Nephron progenitor cell (in vitro differentiated cells): Measurements from ENCODE around the gene VPS13D.

Experiments used
- DNase-seq: peaks from one replicate; pipeline ENCODE4 v3.0.0; 2021
- H3K27ac Mint-ChIP-seq: 2 replicates; pipeline ENCODE4 v1.8.0; 2021; ENCODE audit warnings: mild to moderate bottlenecking, moderate library complexity, mixed read lengths
- H3K27me3 Mint-ChIP-seq: 2 replicates; pipeline ENCODE4 v1.8.0; 2021; ENCODE audit warnings: mild to moderate bottlenecking, low read depth, mixed read lengths; ENCODE audit not compliant: poor library complexity
- H3K36me3 Mint-ChIP-seq: 2 replicates; pipeline ENCODE4 v1.8.0; 2021; ENCODE audit warnings: low read depth, mixed read lengths
- H3K4me1 Mint-ChIP-seq: 2 replicates; pipeline ENCODE4 v1.8.0; 2021; ENCODE audit warnings: mixed read lengths
- H3K4me3 Mint-ChIP-seq: 2 replicates; pipeline ENCODE4 v1.8.0; 2021; ENCODE audit warnings: mild to moderate bottlenecking, moderate library complexity, mixed read lengths
- H3K9me3 Mint-ChIP-seq: 2 replicates; pipeline ENCODE4 v1.8.0; 2021; ENCODE audit warnings: mild to moderate bottlenecking, moderate library complexity, mixed read lengths
- CTCF ChIP-seq: fragments of 200-600 bp; sonication (generic); IDR thresholded peaks from 2 replicates; pipeline ENCODE4 v1.5.0; 2021; ENCODE audit warnings: antibody characterized with exemption

Gene VPS13D

GRCh38 chr1:12457771-12458170 is 227.9 kb downstream of the VPS13D start:
- Mint-ChIP-seq H3K4me1 (peaks cover 67% of the 10 kb centered on the region), H3K27ac (no peak overlapping the region), H3K4me3 (no peak overlapping the region), H3K36me3 (peaks cover 6% of the 10 kb centered on the region), H3K27me3 (peaks cover 5% of the 10 kb centered on the region), H3K9me3 (no peaks in the 10 kb centered on the region)
- no peak for DNase-seq
- TF ChIP-seq CTCF: no peak

- Mint-ChIP-seq H3K27me3 (peaks cover 5% of the 10 kb centered on the region), H3K4me1 (peaks cover 66% of the 10 kb centered on the region), H3K27ac (no peak overlapping the region), H3K9me3 (no peaks in the 10 kb centered on the region), H3K36me3 (peaks cover 13% of the 10 kb centered on the region), H3K4me3 (no peak overlapping the region)
- no peak for DNase-seq
- no peak for TF ChIP-seq CTCF
Measured at GRCh38 chr1:12458571-12458970, 228.7 kb downstream of the VPS13D start.

- peaks cover 5% of the 10 kb centered on the region for H3K27me3 Mint-ChIP-seq
Measured at GRCh38 chr1:12460121-12460520, 230.3 kb downstream of the VPS13D start.

GRCh38 chr1:12460911-12461621 is 231.2 kb downstream of the VPS13D start:
- no peaks in the 10 kb centered on the region for H3K9me3 Mint-ChIP-seq
- H3K4me1 Mint-ChIP-seq: peaks cover 67% of the 10 kb centered on the region
- peaks cover 26% of the 10 kb centered on the region for H3K36me3 Mint-ChIP-seq
- DNase-seq: no peak
- H3K27ac Mint-ChIP-seq: peak overlapping the region; percentile 92
- H3K4me3 Mint-ChIP-seq: peak overlapping the region; percentile 8
- TF ChIP-seq CTCF: no peak
- H3K27me3 Mint-ChIP-seq: peaks cover 5% of the 10 kb centered on the region

More at GRCh38 chr1:12460121-12460520, 230.3 kb downstream of the VPS13D start:
- no peak overlapping the region for H3K4me3 Mint-ChIP-seq
- H3K36me3 Mint-ChIP-seq: peaks cover 20% of the 10 kb centered on the region
- no peak for TF ChIP-seq CTCF
- no peak overlapping the region for H3K27ac Mint-ChIP-seq
- peaks cover 66% of the 10 kb centered on the region for H3K4me1 Mint-ChIP-seq
- no peaks in the 10 kb centered on the region for H3K9me3 Mint-ChIP-seq
- no peak for DNase-seq

GRCh38 chr1:12461754-12462153 is 231.9 kb downstream of the VPS13D start:
- H3K27me3 Mint-ChIP-seq: peaks cover 5% of the 10 kb centered on the region
- no peaks in the 10 kb centered on the region for H3K9me3 Mint-ChIP-seq
- DNase-seq: no peak
- peak overlapping the region; percentile 92 for H3K27ac Mint-ChIP-seq
- peaks cover 63% of the 10 kb centered on the region for H3K4me1 Mint-ChIP-seq
- no peak for TF ChIP-seq CTCF
- no peak overlapping the region for H3K4me3 Mint-ChIP-seq
- H3K36me3 Mint-ChIP-seq: peaks cover 26% of the 10 kb centered on the region

- H3K27me3 Mint-ChIP-seq: peaks cover 5% of the 10 kb centered on the region
- no peak for DNase-seq
- peaks cover 34% of the 10 kb centered on the region for H3K36me3 Mint-ChIP-seq
- TF ChIP-seq CTCF: no peak
- H3K4me3 Mint-ChIP-seq: no peak overlapping the region
- H3K4me1 Mint-ChIP-seq: peaks cover 54% of the 10 kb centered on the region
- peak overlapping the region; percentile 46 for H3K27ac Mint-ChIP-seq
- H3K9me3 Mint-ChIP-seq: peaks cover 2% of the 10 kb centered on the region
Measured at GRCh38 chr1:12462586-12462985, 232.8 kb downstream of the VPS13D start.
